Naive thymus-derived CD4-positive, alpha-beta T cell (primary cell): ENCODE measurements around the gene POU6F2. TPM values are rescaled to one million over a fixed set of nuclear protein-coding genes. Genes with fewer than 3 reads are reported as not detected.

ENCODE experiments used
- ATAC-seq: fragments of 150-1000 bp; cut with Tn5 transposase; 2 replicates; pipeline ENCODE4 v1.10.0; 2021; ENCODE audit warnings: mild to moderate bottlenecking, moderate library complexity
- CTCF ChIA-PET: fragments of 350-600 bp; sonication (Branson Sonifier 250); formaldehyde crosslinking; loops from one replicate; lab custom pipeline; 2021; ENCODE audit warnings: antibody characterized with exemption; lab: Charles Lee
- POLR2A ChIA-PET: fragments of 350-600 bp; sonication (Branson Sonifier 250); formaldehyde crosslinking; loops from one replicate; lab custom pipeline; 2021; ENCODE audit warnings: antibody characterized with exemption, inconsistent platforms; lab: Charles Lee
- DNase-seq, 9 donors: peaks; one replicate each; pipeline versions ENCODE4 v3.0.0 to v3.0.0-alpha.2; 2020 to 2022; ENCODE audit warnings: mixed read lengths in 1 of 9
- H3K27ac ChIP-seq: one replicate; pipeline ENCODE4 v1.7.0; 2013; ENCODE audit warnings: mild to moderate bottlenecking, low read depth, low read length, moderate library complexity
- H3K27me3 ChIP-seq, 2 donors: one replicate each; pipeline ENCODE4 v1.7.0; 2013; ENCODE audit warnings: low read length in 2 of 2, mild to moderate bottlenecking in 2 of 2, moderate library complexity in 2 of 2; ENCODE audit not compliant: control insufficient read depth in 2 of 2, insufficient read depth in 2 of 2
- H3K36me3 ChIP-seq, 3 experiments: 1 replicate in 2 of 3; 2 replicates in 1 of 3; pipeline ENCODE4 v1.7.0; 2013; ENCODE audit warnings: low read length in 3 of 3, mild to moderate bottlenecking in 3 of 3, moderate library complexity in 1 of 3; ENCODE audit not compliant: insufficient read depth in 3 of 3, control insufficient read depth in 2 of 3
- H3K4me1 ChIP-seq, 2 donors: one replicate each; pipeline ENCODE4 v1.7.0; 2013; ENCODE audit warnings: low read length in 2 of 2, mild to moderate bottlenecking in 2 of 2, moderate library complexity in 1 of 2; ENCODE audit not compliant: control insufficient read depth in 2 of 2, insufficient read depth in 2 of 2
- H3K4me3 ChIP-seq: 2 replicates; pipeline ENCODE4 v1.7.0; 2013; ENCODE audit warnings: mild to moderate bottlenecking, low read length
- H3K9me3 ChIP-seq, 3 experiments: 1 replicate in 2 of 3; 2 replicates in 1 of 3; pipeline ENCODE4 v1.7.0; 2013; ENCODE audit warnings: low read length in 3 of 3; ENCODE audit not compliant: control insufficient read depth in 2 of 3
- H3K27ac Mint-ChIP-seq, 9 donors: one replicate each; pipeline ENCODE4 v1.8.0; 2020 to 2022; ENCODE audit warnings: mixed read lengths in 9 of 9, mild to moderate bottlenecking in 8 of 9, moderate library complexity in 5 of 9, inconsistent platforms in 2 of 9
- H3K27me3 Mint-ChIP-seq, 5 donors: one replicate each; pipeline ENCODE4 v1.8.0; 2021 to 2022; ENCODE audit warnings: mixed read lengths in 5 of 5, mild to moderate bottlenecking in 1 of 5
- H3K36me3 Mint-ChIP-seq, 5 donors: one replicate each; pipeline ENCODE4 v1.8.0; 2020 to 2022; ENCODE audit warnings: mixed read lengths in 5 of 5, mild to moderate bottlenecking in 3 of 5, inconsistent platforms in 1 of 5
- H3K4me1 Mint-ChIP-seq, 7 donors: one replicate each; pipeline ENCODE4 v1.8.0; 2020 to 2022; ENCODE audit warnings: mixed read lengths in 7 of 7, mild to moderate bottlenecking in 3 of 7, inconsistent platforms in 1 of 7
- H3K4me3 Mint-ChIP-seq, 10 donors: one replicate each; pipeline ENCODE4 v1.8.0; 2020 to 2022; ENCODE audit warnings: mild to moderate bottlenecking in 10 of 10, mixed read lengths in 10 of 10, moderate library complexity in 6 of 10, inconsistent platforms in 2 of 10
- H3K9me3 Mint-ChIP-seq, 11 donors: one replicate each; pipeline ENCODE4 v1.8.0; 2020 to 2022; ENCODE audit warnings: mixed read lengths in 11 of 11, mild to moderate bottlenecking in 4 of 11, inconsistent platforms in 1 of 11, moderate library complexity in 1 of 11
- intact Hi-C, 2 donors: fragments of 100-400 bp; cut with micrococcal nuclease; formaldehyde crosslinking; loops; one replicate each; pipeline ENCODE4 v1.15.1; 2023
- polyA plus RNA-seq, 2 donors: library from polyadenylated mRNA; unstranded; fragments of 300-500 nt; fragmentation: Illumina TruSeq; gene quantifications; one replicate each; pipeline ENCODE4 v1.2.3, GENCODE V29; 2021
- total RNA-seq, 6 experiments: library from RNA in 5 of 6; stranded (reverse) in 5 of 6; gene quantifications; 1 replicate in 5 of 6; 2 replicates in 1 of 6; pipeline ENCODE4 v1.2.3 and lab custom pipeline; 2021 to 2026

POU6F2 gene
- total and polyA plus RNA-seq, 7 experiments from 2014 or later, result 0.24 TPM; not detected in 6

- Mint-ChIP-seq H3K36me3 (no peaks in the 10 kb centered on the region), H3K9me3 (peaks cover 0 to 13% (median 3%) of the 10 kb centered on the region in 11 donors), H3K4me3 (no peak overlapping the region), H3K27me3 (peaks cover 0 to 9% (median 2%) of the 10 kb centered on the region in 5 donors), H3K4me1 (no peaks in the 10 kb centered on the region), H3K27ac (no peak overlapping the region)
- POLR2A ChIA-PET, result no interaction called here
- ATAC-seq (no peak), DNase-seq (no peak)
- Histone ChIP-seq H3K27ac (no peak overlapping the region), H3K4me1 (no peaks in the 10 kb centered on the region), H3K9me3 (no peaks in the 10 kb centered on the region), H3K36me3 (no peaks in the 10 kb centered on the region), H3K27me3 (no peaks in the 10 kb centered on the region), H3K4me3 (no peak overlapping the region)
- CTCF ChIA-PET, result no interaction called here
- intact Hi-C loops, result no loop called here
Measured at GRCh38 chr7:39238234-39238869, 260.6 kb downstream of the POU6F2 start.

GRCh38 chr7:39240864-39241263 lies 263.2 kb downstream of the POU6F2 start:
- H3K36me3 ChIP-seq, result no peaks in the 10 kb centered on the region
- Mint-ChIP-seq H3K36me3 (no peaks in the 10 kb centered on the region), H3K27ac (no peak overlapping the region), H3K9me3 (peaks cover 0 to 16% (median 4%) of the 10 kb centered on the region in 11 donors), H3K27me3 (peaks cover 0 to 7% (median 2%) of the 10 kb centered on the region in 5 donors), H3K4me1 (no peaks in the 10 kb centered on the region), H3K4me3 (no peak overlapping the region)
- ATAC-seq (no peak), DNase-seq (no peak)
- ChIA-PET POLR2A (no interaction called here), CTCF (no interaction called here)
- H3K4me3 ChIP-seq, result no peak overlapping the region
- intact Hi-C loops, result no loop called here
- no peaks in the 10 kb centered on the region for H3K4me1 ChIP-seq
- no peak overlapping the region for H3K27ac ChIP-seq
- no peaks in the 10 kb centered on the region for H3K9me3 ChIP-seq
- H3K27me3 ChIP-seq, result no peaks in the 10 kb centered on the region

GRCh38 chr7:39247576-39247975 lies 269.9 kb downstream of the POU6F2 start:
- ChIA-PET POLR2A (no interaction called here), CTCF (no interaction called here)
- Mint-ChIP-seq H3K36me3 (no peaks in the 10 kb centered on the region), H3K4me3 (no peak overlapping the region), H3K9me3 (peaks cover 0 to 8% (median under 1%) of the 10 kb centered on the region in 11 donors), H3K4me1 (no peaks in the 10 kb centered on the region), H3K27ac (no peak overlapping the region), H3K27me3 (peaks cover 0 to 20% (median 6%) of the 10 kb centered on the region in 5 donors)
- Histone ChIP-seq H3K27ac (no peak overlapping the region), H3K27me3 (no peaks in the 10 kb centered on the region), H3K4me3 (no peak overlapping the region), H3K9me3 (no peaks in the 10 kb centered on the region), H3K36me3 (no peaks in the 10 kb centered on the region), H3K4me1 (no peaks in the 10 kb centered on the region)
- ATAC-seq (no peak), DNase-seq (no peak)
- intact Hi-C loops, result no loop called here

DNA sequence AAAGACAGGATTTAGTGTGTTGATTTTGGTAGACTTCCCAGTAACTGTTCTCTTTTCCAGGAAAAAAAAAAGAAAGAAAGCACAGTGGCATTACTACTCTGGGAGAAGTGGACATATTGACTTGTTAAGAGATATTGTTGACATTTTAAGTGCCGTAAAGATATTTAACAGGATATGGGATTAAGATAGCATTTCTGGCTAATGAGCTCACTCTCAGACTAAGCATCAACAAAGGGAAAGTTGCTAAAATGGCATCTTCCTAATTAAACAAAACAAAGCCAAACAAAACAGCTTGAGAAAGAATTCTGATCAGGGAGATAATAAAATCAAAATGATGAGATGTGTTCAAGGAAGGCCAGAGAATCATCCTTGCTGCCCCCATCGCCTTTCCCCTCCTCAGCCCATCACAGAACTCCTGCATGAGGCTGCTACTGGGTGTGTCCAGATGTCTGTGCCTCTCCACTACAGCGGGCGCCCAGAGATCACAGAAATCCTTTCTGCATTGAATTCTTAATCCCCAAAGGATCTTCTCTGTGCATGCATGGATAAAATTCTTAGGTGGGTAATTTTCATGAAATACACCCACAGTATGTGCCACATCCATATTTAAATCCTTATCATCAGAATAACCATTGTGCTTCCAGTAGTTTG lies 270.5 kb downstream of the POU6F2 start:
- no peak overlapping the region for H3K27ac Mint-ChIP-seq
- CTCF ChIA-PET, result no interaction called here
- DNase-seq (no peak), ATAC-seq (no peak)
- no peak overlapping the region for H3K4me3 Mint-ChIP-seq
- Histone ChIP-seq H3K27ac (no peak overlapping the region), H3K4me1 (no peaks in the 10 kb centered on the region), H3K36me3 (no peaks in the 10 kb centered on the region), H3K27me3 (no peaks in the 10 kb centered on the region), H3K9me3 (no peaks in the 10 kb centered on the region), H3K4me3 (no peak overlapping the region)
- intact Hi-C loops, result no loop called here
- peaks cover 0 to 5% (median 0%) of the 10 kb centered on the region in 11 donors for H3K9me3 Mint-ChIP-seq
- H3K27me3 Mint-ChIP-seq, result peaks cover 0 to 17% (median 6%) of the 10 kb centered on the region in 5 donors
- no peaks in the 10 kb centered on the region for H3K4me1 Mint-ChIP-seq
- POLR2A ChIA-PET, result no interaction called here
- no peaks in the 10 kb centered on the region for H3K36me3 Mint-ChIP-seq

DNA sequence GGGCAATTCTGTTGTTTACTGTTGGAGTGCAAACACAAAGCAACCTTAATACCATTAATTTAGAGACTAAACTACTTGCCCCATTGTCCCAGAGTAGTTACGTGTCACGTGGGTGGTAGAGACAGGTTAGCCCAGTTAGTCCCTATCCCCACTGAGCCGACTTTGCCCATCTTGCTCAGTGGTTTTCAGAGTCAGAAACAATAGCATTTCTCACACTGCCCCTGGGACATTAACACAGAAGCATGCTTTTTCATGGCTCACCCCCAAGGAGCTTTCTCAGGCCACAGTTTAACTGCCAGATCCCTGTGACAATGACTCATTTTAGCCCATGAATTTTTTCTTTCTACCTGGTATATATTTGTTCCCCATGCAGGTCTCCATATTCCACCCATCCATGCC lies 271.0 kb downstream of the POU6F2 start:
- no peaks in the 10 kb centered on the region for H3K36me3 Mint-ChIP-seq
- Histone ChIP-seq H3K27me3 (no peaks in the 10 kb centered on the region), H3K4me1 (no peaks in the 10 kb centered on the region), H3K9me3 (no peaks in the 10 kb centered on the region), H3K36me3 (no peaks in the 10 kb centered on the region), H3K27ac (no peak overlapping the region), H3K4me3 (no peak overlapping the region)
- POLR2A ChIA-PET, result no interaction called here
- intact Hi-C loops, result no loop called here
- ATAC-seq (no peak), DNase-seq (no peak)
- H3K4me1 Mint-ChIP-seq, result no peaks in the 10 kb centered on the region
- H3K4me3 Mint-ChIP-seq, result no peak overlapping the region
- peaks cover 0 to 5% (median 0%) of the 10 kb centered on the region in 11 donors for H3K9me3 Mint-ChIP-seq
- no peak overlapping the region for H3K27ac Mint-ChIP-seq
- H3K27me3 Mint-ChIP-seq, result peaks cover 0 to 17% (median 6%) of the 10 kb centered on the region in 5 donors
- CTCF ChIA-PET, result no interaction called here

GRCh38 chr7:39249635-39250152 lies 272.0 kb downstream of the POU6F2 start:
- Histone ChIP-seq H3K4me3 (no peak overlapping the region), H3K4me1 (no peaks in the 10 kb centered on the region), H3K9me3 (no peaks in the 10 kb centered on the region), H3K27me3 (no peaks in the 10 kb centered on the region), H3K27ac (no peak overlapping the region), H3K36me3 (no peaks in the 10 kb centered on the region)
- no peaks in the 10 kb centered on the region for H3K36me3 Mint-ChIP-seq
- DNase-seq (no peak), ATAC-seq (no peak)
- POLR2A ChIA-PET, result no interaction called here
- no peaks in the 10 kb centered on the region for H3K4me1 Mint-ChIP-seq
- CTCF ChIA-PET, result no interaction called here
- H3K27me3 Mint-ChIP-seq, result peaks cover 0 to 17% (median 10%) of the 10 kb centered on the region in 5 donors
- peaks cover 0 to 5% (median 0%) of the 10 kb centered on the region in 11 donors for H3K9me3 Mint-ChIP-seq
- intact Hi-C loops, result no loop called here
- H3K4me3 Mint-ChIP-seq, result no peak overlapping the region
- no peak overlapping the region for H3K27ac Mint-ChIP-seq
